COR-L47 (cell line): ENCODE results near the gene LRRC3.

Experiments used
- DNase-seq: peaks from one replicate; lab custom pipeline; 2025; lab: John Stamatoyannopoulos, UW

LRRC3 gene

GRCh38 chr21:44458971-44459711, 3.8 kb downstream of the LRRC3 start:
- no peak for DNase-seq

- no peak for DNase-seq
Measured at GRCh38 chr21:44459712-44460440, 4.6 kb downstream of the LRRC3 start.

- no peak for DNase-seq
Measured at GRCh38 chr21:44460441-44460755, 5.1 kb downstream of the LRRC3 start.

GRCh38 chr21:44461005-44461404, 5.7 kb downstream of the LRRC3 start:
- DNase-seq = no peak

- DNase-seq = no peak
Measured at GRCh38 chr21:44461464-44462001, 6.2 kb downstream of the LRRC3 start.

GRCh38 chr21:44462086-44462833, 7.0 kb downstream of the LRRC3 start:
- DNase-seq = no peak

- DNase-seq = no peak
Measured at GRCh38 chr21:44462834-44463200, 7.5 kb downstream of the LRRC3 start.

GRCh38 chr21:44463724-44464123, 8.4 kb downstream of the LRRC3 start:
- no peak for DNase-seq

GRCh38 chr21:44464351-44464750, 9.0 kb downstream of the LRRC3 start:
- no peak for DNase-seq

GRCh38 chr21:44466351-44466954, 11.1 kb downstream of the LRRC3 start:
- no peak for DNase-seq

- no peak for DNase-seq
Measured at GRCh38 chr21:44466996-44467858, 11.9 kb downstream of the LRRC3 start.

- DNase-seq = no peak
Measured at GRCh38 chr21:44467859-44468195, 12.5 kb downstream of the LRRC3 start.

GRCh38 chr21:44471341-44471740, 16.0 kb downstream of the LRRC3 start:
- no peak for DNase-seq

GRCh38 chr21:44471996-44472395, 16.7 kb downstream of the LRRC3 start:
- no peak for DNase-seq

GRCh38 chr21:44473915-44474555, 18.7 kb downstream of the LRRC3 start:
- no peak for DNase-seq

- no peak for DNase-seq
Measured at GRCh38 chr21:44475266-44475845, 20.0 kb downstream of the LRRC3 start.

GRCh38 chr21:44477131-44477530, 21.8 kb downstream of the LRRC3 start:
- no peak for DNase-seq

- no peak for DNase-seq
Measured at GRCh38 chr21:44477712-44478111, 22.4 kb downstream of the LRRC3 start.

- no peak for DNase-seq
Measured at GRCh38 chr21:44478124-44478800, 23.0 kb downstream of the LRRC3 start.

- no peak for DNase-seq
Measured at GRCh38 chr21:44478801-44479167, 23.5 kb downstream of the LRRC3 start.
